Testis (tissue), 2 donors: ENCODE results near the gene POU4F1.

Experiments
- POLR2A ChIP-seq: fragments of 450-650 bp; IDR thresholded peaks from one replicate; pipeline ENCODE4 v1.6.1; 2017; ENCODE audit warnings: antibody characterized with exemption, mild to moderate bottlenecking, moderate library complexity
- TF ChIP-seq, protein P1 (sequence below), 3 experiments: fragments of 450-650 bp in 2 of 3; fragments of 200-600 bp in 1 of 3; sonication (generic) in 1 of 3; IDR thresholded peaks; one replicate each; pipeline ENCODE4 v1.5.1; 2016 to 2019; ENCODE audit warnings: antibody characterized with exemption in 3 of 3, mild to moderate bottlenecking in 2 of 3, moderate library complexity in 1 of 3

DNA sequence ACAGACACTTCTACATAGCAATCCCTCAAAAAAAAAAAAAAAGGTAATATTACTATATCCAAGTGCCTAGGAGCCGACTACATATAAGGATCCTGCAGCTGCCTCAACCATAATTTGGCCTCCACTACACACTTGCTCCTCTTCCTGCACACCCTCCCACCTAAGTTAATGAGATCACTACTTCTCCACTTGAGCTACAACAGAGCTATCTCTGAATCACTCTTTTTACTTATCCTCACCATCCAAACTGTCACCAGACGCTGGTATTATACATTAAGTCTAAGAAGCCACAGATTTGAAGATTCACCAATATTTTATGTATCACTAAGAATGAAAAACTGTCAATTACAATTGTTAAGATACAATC, 47.3 kb upstream of the POU4F1 start:
- TF ChIP-seq, protein P1, sequence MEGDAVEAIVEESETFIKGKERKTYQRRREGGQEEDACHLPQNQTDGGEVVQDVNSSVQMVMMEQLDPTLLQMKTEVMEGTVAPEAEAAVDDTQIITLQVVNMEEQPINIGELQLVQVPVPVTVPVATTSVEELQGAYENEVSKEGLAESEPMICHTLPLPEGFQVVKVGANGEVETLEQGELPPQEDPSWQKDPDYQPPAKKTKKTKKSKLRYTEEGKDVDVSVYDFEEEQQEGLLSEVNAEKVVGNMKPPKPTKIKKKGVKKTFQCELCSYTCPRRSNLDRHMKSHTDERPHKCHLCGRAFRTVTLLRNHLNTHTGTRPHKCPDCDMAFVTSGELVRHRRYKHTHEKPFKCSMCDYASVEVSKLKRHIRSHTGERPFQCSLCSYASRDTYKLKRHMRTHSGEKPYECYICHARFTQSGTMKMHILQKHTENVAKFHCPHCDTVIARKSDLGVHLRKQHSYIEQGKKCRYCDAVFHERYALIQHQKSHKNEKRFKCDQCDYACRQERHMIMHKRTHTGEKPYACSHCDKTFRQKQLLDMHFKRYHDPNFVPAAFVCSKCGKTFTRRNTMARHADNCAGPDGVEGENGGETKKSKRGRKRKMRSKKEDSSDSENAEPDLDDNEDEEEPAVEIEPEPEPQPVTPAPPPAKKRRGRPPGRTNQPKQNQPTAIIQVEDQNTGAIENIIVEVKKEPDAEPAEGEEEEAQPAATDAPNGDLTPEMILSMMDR (IDR thresholded peaks at IDR 0.05) = no peak
- no peak for TF ChIP-seq POLR2A
